CD4-positive, alpha-beta T cell treated with Interleukin-17A for 4 hours (primary cell): Measurements from ENCODE around the gene CNDP1.

Experiments
- DNase-seq: peaks from one replicate; pipeline ENCODE4 v3.0.0-alpha.2; 2020; ENCODE audit warnings: mixed read lengths

The CNDP1 gene

GRCh38 chr18:74589021-74589420 is 54.7 kb downstream of the CNDP1 start:
- DNase-seq: no peak

- no peak for DNase-seq
These were observed 55.5 kb downstream of the CNDP1 start for GRCh38 chr18:74589811-74590210.

DNA sequence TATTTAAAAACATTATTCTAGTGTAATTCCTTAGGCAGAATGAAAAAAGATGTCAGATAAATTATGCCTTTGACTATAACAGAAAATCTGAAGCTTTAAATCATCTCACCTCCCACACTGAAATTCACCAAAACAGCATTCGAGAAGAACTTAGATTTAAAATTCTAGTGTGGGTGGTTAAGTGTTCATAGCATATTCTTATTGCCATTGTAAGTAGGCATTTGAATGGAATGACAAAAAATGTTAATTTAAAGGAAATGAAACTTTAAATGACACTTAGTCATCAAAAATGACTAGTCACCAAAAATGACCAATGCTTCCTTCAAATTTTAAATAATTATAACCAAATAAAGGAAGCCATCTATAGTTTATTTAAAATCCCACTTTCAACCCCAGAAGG is 56.4 kb downstream of the CNDP1 start:
- no peak for DNase-seq

DNA sequence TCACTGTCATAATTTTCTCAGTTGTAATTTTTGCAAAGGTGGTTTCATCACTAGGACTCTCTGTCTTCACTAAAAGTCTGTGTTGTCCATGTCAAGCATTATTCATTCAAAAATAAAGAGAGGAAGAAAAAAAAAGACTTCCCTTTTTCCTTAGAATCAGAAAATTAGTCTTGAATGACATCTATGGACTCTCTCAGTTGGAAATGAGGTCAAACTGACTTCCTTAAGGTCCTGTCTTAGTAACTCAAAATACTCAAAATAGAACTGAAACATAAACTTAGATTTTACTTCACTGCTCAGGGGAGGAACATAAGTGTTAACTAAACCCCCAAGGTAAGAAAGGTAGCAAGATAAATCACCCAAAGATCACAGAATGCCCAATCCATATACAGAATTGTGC is 61.1 kb downstream of the CNDP1 start:
- no peak for DNase-seq

DNA sequence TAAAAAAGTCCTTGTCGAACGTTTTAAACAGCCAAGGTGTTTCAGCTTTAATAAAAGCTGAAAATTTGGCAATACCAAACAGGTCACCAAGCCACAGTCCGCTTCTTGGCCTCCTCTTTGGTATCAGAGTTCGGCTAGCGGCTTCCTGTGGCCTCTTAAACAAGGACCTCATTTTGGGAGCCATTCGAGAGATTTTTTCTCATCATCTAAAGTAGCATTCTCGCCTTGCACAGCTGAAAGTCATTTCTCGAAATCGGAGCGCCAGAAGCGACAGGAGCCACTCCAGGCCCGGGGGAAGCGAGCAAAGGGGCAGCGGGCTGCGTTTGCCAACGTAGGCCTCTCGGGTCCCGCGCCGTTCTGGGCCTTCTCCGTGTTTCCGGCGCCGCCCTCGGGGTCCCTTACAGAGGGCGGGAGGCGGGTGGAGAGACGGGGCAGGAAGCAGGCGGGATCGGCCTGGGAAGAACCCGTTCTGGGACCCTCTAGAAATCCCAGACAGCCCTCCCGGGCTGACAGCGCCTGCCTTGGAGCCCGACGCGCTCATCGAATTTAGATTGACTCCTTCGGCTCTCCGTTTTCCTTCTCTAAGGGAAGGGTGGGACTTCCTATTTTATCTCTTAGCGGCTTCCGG is 62.8 kb downstream of the CNDP1 start:
- peak; percentile 74 for DNase-seq

GRCh38 chr18:74597662-74598349 is 63.5 kb downstream of the CNDP1 start, which contains the start of gene ZNF407:
Gene ZNF407, plus strand, starts transcription at chr18:74597870. Its CDS starts 33,150 bp downstream, at chr18:74631020.
- peak; percentile 88 for DNase-seq

DNA sequence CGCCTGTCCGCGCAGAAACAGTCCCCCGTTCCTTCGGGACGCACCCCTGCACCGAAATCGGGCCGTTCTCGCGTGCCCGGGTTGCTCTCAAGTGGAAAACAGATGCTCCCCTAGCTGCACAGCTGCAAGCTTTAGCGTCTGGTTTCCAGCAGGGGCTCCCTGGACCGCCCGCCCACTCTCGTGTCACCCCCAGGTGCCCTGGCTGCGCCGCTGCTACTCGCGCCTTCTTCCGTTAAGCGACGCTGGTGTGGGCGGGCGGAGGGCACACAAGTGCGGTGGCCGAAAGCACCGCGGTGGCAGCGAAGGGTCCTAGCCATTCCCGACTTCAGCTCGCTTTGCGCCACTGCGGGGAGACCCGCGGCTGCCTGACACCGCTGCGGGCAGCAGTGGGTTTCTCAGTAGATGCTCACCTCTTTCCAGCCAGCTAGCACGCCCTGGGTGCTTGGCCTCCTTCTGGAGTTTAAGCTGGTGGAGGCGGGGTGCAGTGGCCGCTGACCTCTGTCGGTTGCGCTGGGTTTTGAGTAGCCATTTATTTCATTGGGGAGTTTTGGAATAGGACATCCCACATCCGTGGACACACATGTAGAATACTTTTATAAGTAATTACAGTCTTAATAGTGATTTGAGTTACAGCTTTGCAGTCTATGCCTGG is 64.2 kb downstream of the CNDP1 start:
- DNase-seq: peak; percentile 72

DNA sequence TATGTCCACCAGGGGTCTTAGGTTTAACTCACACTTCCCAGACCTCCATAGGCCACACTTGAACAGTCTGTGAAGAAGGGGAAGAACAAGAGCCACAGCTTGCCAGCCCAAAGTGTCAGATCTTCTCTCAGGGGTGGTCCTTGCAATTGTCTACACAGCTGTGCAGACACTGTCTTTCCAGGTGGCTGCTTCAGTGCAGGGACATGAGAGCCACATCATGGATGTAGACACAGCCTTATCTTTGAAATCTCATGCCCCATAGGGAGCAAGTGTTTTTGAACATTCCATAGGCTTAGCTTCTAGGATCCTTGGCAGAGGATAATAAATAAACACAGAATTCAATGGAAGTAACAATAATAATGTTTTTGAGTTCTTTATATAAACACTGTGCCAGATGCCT is 70.1 kb downstream of the CNDP1 start:
- DNase-seq: no peak

- DNase-seq: no peak
These were observed 70.5 kb downstream of the CNDP1 start for GRCh38 chr18:74604774-74605173.

DNA sequence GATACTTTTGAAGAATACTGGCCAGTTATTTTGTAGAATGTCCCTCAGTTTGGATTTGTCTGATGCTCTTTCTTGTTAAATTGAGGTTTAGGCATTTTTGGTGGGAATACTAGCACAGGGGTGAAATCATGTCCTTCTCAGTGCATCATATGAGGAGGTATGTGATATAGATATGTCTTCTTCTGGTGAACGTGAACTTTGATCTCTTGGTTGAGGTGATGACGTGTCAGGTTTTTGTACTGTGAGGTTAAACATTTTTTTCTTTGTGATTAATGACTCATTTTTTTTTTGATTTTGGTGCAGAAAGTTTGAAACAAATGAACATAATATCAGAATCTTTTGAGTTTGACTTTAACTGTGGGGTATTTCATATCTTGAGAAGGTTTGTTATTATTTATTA is 74.4 kb downstream of the CNDP1 start:
- DNase-seq: no peak

DNA sequence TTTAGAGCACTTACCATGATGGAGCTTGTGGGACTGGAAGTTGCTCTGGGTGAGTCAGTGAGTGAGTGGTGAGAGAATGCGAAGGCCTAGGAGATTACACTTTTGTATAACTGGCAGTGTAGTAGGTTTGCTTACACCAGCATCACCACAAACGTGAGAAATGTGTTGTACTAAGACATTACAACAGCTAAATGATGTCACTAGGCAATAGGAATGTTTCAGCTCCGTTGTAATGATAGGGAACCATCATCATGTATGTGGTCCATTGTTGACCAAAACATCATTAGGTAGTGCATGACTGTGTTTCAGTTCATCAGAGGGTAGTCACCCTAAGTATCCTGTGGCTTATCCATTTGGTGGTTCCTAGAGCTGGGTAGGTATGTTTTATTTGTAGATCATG is 75.2 kb downstream of the CNDP1 start:
- no peak for DNase-seq

GRCh38 chr18:74610051-74610615 is 75.8 kb downstream of the CNDP1 start:
- no peak for DNase-seq

- DNase-seq: no peak
These were observed 76.6 kb downstream of the CNDP1 start for GRCh38 chr18:74610860-74611259.

GRCh38 chr18:74611765-74612164 is 77.5 kb downstream of the CNDP1 start:
- DNase-seq: no peak

GRCh38 chr18:74613381-74613780 is 79.1 kb downstream of the CNDP1 start:
- DNase-seq: no peak

DNA sequence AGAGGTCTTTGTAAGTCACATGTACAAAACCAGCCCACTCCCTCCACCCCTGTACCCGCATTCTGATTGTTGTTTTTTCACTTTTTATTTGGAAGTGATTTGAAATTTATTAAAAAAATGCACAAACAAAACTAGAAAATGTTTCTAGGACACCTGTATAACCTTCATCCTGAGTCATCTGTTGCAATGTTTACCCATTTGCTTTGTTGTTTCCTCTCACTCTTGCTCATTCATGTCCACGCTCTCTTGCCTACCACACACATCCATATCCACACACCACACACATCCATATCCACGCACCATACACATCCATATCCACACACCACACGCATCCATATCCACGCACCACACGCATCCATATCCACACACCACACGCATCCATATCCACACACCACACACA is 82.2 kb downstream of the CNDP1 start:
- no peak for DNase-seq

DNA sequence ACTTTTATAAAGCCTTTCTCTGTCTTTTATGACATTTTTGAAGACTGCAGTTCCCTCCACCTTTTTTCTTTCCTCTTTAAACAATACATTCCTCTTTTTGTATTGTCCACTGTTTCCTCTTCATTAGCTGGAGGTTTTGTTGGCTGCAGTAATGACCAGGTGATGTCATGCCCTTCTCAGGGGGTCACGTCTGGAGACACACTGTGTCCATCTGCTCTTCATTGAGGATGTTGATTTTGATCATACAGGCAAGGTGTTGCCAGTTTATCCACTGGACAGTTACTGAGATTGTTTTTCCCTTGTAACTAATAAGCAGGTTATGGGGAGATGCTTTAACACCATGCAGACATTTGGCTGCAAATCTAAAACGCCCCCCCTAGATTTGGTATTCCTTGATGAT is 83.2 kb downstream of the CNDP1 start:
- no peak for DNase-seq

GRCh38 chr18:74622072-74622471 is 87.8 kb downstream of the CNDP1 start:
- DNase-seq: no peak

GRCh38 chr18:74623047-74623816 is 88.9 kb downstream of the CNDP1 start:
- DNase-seq: peak; percentile 62

- DNase-seq: no peak
These were observed 90.2 kb downstream of the CNDP1 start for GRCh38 chr18:74624466-74624865.

DNA sequence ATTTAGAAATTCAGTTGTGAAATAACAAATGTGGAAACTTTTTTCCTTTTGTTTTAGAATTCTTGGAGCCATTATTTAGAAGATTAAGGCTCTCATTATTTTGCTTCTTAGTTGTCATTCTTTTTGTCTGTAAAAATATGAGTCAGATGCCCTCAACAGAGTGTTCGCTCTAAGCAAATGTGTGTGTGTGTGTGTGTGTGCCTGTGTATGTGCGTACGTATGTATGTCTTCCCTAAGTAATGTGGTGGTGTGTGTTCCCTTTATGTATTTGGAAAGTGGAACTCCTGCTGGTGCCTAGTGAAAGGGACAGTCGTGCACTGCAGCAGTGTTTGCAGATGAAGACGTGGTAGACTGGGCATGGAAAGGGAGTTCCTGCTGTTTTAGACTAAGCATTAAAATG is 90.9 kb downstream of the CNDP1 start:
- no peak for DNase-seq

GRCh38 chr18:74626049-74626874 is 92.0 kb downstream of the CNDP1 start:
- DNase-seq: no peak
